ENCODE data around the gene SPSB4. TPM values are rescaled to one million over a fixed set of nuclear protein-coding genes. Genes with fewer than 3 reads are reported as not detected.
A peak's percentile ranks its signal among the peaks of the same experiment; 100 is the strongest.

SPSB4 gene
- total RNA-seq, 1 experiment from 2014 or later, result 0.05 TPM

GRCh38 chr3:141114179-141114745 is 63.1 kb downstream of the SPSB4 start:
- Histone ChIP-seq H3K27ac (ENCODE audit: low read length) (no peak overlapping the region), H3K9me3 (ENCODE audit: control insufficient read depth, insufficient read depth, low read depth, low read length) (no peaks in the 10 kb centered on the region), H3K4me1 (ENCODE audit: control insufficient read depth, insufficient read depth, low read length) (no peaks in the 10 kb centered on the region), H3K27me3 (ENCODE audit: control insufficient read depth, insufficient read depth, low read length) (no peaks in the 10 kb centered on the region), H3K4me3 (ENCODE audit: low read depth in 2 of 2, low read length in 2 of 2) (no peak overlapping the region), H3K36me3 (ENCODE audit: control insufficient read depth, insufficient read depth, low read length) (no peaks in the 10 kb centered on the region)
- no TSS peak for BruUV-seq (replicated peaks)
- no peak for TF ChIP-seq POLR2AphosphoS5 (IDR thresholded peaks at IDR 0.05; ENCODE audit: low read depth, low read length)
- no peak for TF ChIP-seq REST (IDR thresholded peaks at IDR 0.05; ENCODE audit: insufficient read depth in 1 of 2, low read depth in 2 of 2, low read length in 1 of 2)
- TF ChIP-seq CTCF (IDR thresholded peaks at IDR 0.05), result no peak
- ChIA-PET POLR2A (interaction anchor here (1.1 kb wide), 1 partner anchor 149 kb away, joined by 7 read pairs; no protein-coding TSS in a partner anchor), CTCF (no interaction called here)
- no peak for ATAC-seq
- in situ Hi-C loops (cut with HindIII; ENCODE audit: low pct_unique_long_range_greater_than_20kb, low sequenced_read_pairs) (no loop called here), intact Hi-C loops (cut with micrococcal nuclease; ENCODE audit: unreplicated experiment) (no loop called here)
- DNase-seq (ENCODE audit: low read depth, low spot score), result no peak

- intact Hi-C loops (cut with micrococcal nuclease; ENCODE audit: unreplicated experiment), result no loop called here
- no peak for DNase-seq (ENCODE audit: low read depth, low spot score)
Measured at GRCh38 chr3:141114816-141115460, 63.8 kb downstream of the SPSB4 start.

More at GRCh38 chr3:141114816-141115460, 63.8 kb downstream of the SPSB4 start:
- ChIA-PET POLR2A (interaction anchor here (0.6 to 1.1 kb wide), 2 partner anchors 53 to 149 kb away, joined by 7 to 11 read pairs; no protein-coding TSS in a partner anchor), CTCF (interaction anchor here (0.7 to 1.0 kb wide), 2 partner anchors 11 to 114 kb away, joined by 3 read pairs; no protein-coding TSS in a partner anchor)
- in situ Hi-C loops (cut with HindIII; ENCODE audit: low pct_unique_long_range_greater_than_20kb, low sequenced_read_pairs), result no loop called here
- Histone ChIP-seq H3K4me1 (ENCODE audit: control insufficient read depth, insufficient read depth, low read length) (no peaks in the 10 kb centered on the region), H3K27me3 (ENCODE audit: control insufficient read depth, insufficient read depth, low read length) (no peaks in the 10 kb centered on the region), H3K36me3 (ENCODE audit: control insufficient read depth, insufficient read depth, low read length) (no peaks in the 10 kb centered on the region), H3K9me3 (ENCODE audit: control insufficient read depth, insufficient read depth, low read depth, low read length) (no peaks in the 10 kb centered on the region), H3K4me3 (ENCODE audit: low read depth in 2 of 2, low read length in 2 of 2) (no peak overlapping the region), H3K27ac (ENCODE audit: low read length) (no peak overlapping the region)
- ATAC-seq, result peak; percentile 83; the same call in 1 of the 2 replicates
- TF ChIP-seq CTCF (IDR thresholded peaks at IDR 0.05) (peak; percentile 70), REST (IDR thresholded peaks at IDR 0.05; ENCODE audit: insufficient read depth in 1 of 2, low read depth in 2 of 2, low read length in 1 of 2) (no peak), POLR2AphosphoS5 (IDR thresholded peaks at IDR 0.05; ENCODE audit: low read depth, low read length) (no peak), SIN3A (IDR thresholded peaks at IDR 0.05; ENCODE audit: borderline replicate concordance, insufficient read depth, low read depth, low read length) (no peak), TCF7L2 (IDR thresholded peaks at IDR 0.05; ENCODE audit: low read depth, low read length) (no peak)
- no TSS peak for BruUV-seq (replicated peaks)
